GM23248 (cell line): Measurements from ENCODE around the gene GAGE10. TPM values are rescaled to one million over a fixed set of nuclear protein-coding genes. Genes with fewer than 3 reads are reported as not detected.

Experiments used
- DNase-seq: peaks from one replicate; pipeline ENCODE4 v3.0.0-alpha.2; 2015
- H2AFZ ChIP-seq: fragments of 200-600 bp; sonication (generic); 2 replicates; pipeline ENCODE4 v1.6.1; 2016; ENCODE audit warnings: antibody characterized with exemption
- H3F3A ChIP-seq: fragments of 200-600 bp; sonication (generic); 2 replicates; pipeline ENCODE4 v1.6.1; 2016; ENCODE audit warnings: mild to moderate bottlenecking, antibody characterized with exemption, mixed run types; ENCODE audit not compliant: insufficient read depth
- H3K27ac ChIP-seq: fragments of 200-600 bp; sonication (generic); 2 replicates; pipeline ENCODE4 v1.5.1; 2016; ENCODE audit warnings: mild to moderate bottlenecking
- H3K27me3 ChIP-seq: fragments of 200-600 bp; sonication (generic); replicated peaks from 2 replicates; pipeline ENCODE4 v1.6.1; 2016; ENCODE audit warnings: mild to moderate bottlenecking; ENCODE audit not compliant: insufficient read depth
- H3K36me3 ChIP-seq: fragments of 200-600 bp; sonication (generic); 2 replicates; pipeline ENCODE4 v1.6.1; 2016; ENCODE audit warnings: low read depth, mild to moderate bottlenecking
- H3K4me1 ChIP-seq: fragments of 200-600 bp; sonication (generic); 2 replicates; pipeline ENCODE4 v1.6.1; 2016; ENCODE audit warnings: mild to moderate bottlenecking; ENCODE audit not compliant: insufficient read depth
- H3K4me2 ChIP-seq: fragments of 200-600 bp; sonication (generic); one replicate; pipeline ENCODE4 v1.6.1; 2016; ENCODE audit warnings: mild to moderate bottlenecking; ENCODE audit not compliant: unreplicated experiment
- H3K4me3 ChIP-seq: fragments of 200-600 bp; sonication (generic); 2 replicates; pipeline ENCODE4 v1.5.1; 2016; ENCODE audit warnings: mild to moderate bottlenecking
- H3K79me2 ChIP-seq: fragments of 200-600 bp; sonication (generic); 2 replicates; pipeline ENCODE4 v1.6.1; 2016; ENCODE audit warnings: mild to moderate bottlenecking; ENCODE audit not compliant: insufficient read depth
- H3K9ac ChIP-seq: fragments of 200-600 bp; sonication (generic); 2 replicates; pipeline ENCODE4 v1.6.1; 2016; ENCODE audit warnings: mild to moderate bottlenecking
- H3K9me2 ChIP-seq: fragments of 200-600 bp; sonication (generic); 2 replicates; pipeline ENCODE4 v1.6.1; 2016; ENCODE audit warnings: mixed run types, mild to moderate bottlenecking, moderate library complexity; ENCODE audit not compliant: insufficient read depth
- H3K9me3 ChIP-seq: fragments of 200-600 bp; sonication (generic); one replicate; pipeline ENCODE4 v1.6.1; 2017; ENCODE audit warnings: low read depth
- H4K20me1 ChIP-seq: fragments of 200-600 bp; sonication (generic); 2 replicates; pipeline ENCODE4 v1.6.0; 2016; ENCODE audit not compliant: insufficient read depth
- EZH2 ChIP-seq: fragments of 200-600 bp; sonication (generic); IDR thresholded peaks from 2 replicates; pipeline ENCODE4 v1.6.1; 2018; ENCODE audit warnings: antibody characterized with exemption, mild to moderate bottlenecking; ENCODE audit not compliant: insufficient read depth, poor library complexity, severe bottlenecking
- EZH2phosphoT487 ChIP-seq: fragments of 200-600 bp; sonication (generic); IDR thresholded peaks from 2 replicates; pipeline ENCODE4 v1.6.1; 2018; ENCODE audit warnings: antibody characterized with exemption, moderate library complexity, mild to moderate bottlenecking, low read depth; ENCODE audit not compliant: insufficient read depth
- whole genome bisulfite sequencing, 2 experiments: methylation state at CpG; one replicate each; pipeline ENCODE4 v1.1.6; 2015 to 2017; ENCODE audit warnings: low lambda C conversion rate in 2 of 2, low coverage in 1 of 2; ENCODE audit errors: missing lambda C conversion rate in 2 of 2; 5-methylcytosine and 5-hydroxymethylcytosine counted together
- in situ Hi-C: fragments of 300-500 bp; cut with MboI; formaldehyde crosslinking; loops from 2 replicates; pipeline ENCODE4 v1.15.0; 2020
- polyA plus RNA-seq: library from polyadenylated mRNA; unstranded; fragments of >200 nt; fragmentation: Nextera tagmentation; extraction: Ambion mirVana; gene quantifications from 2 replicates; pipeline ENCODE4 v1.2.1, GENCODE V29; 2016
- total RNA-seq: library from RNA; depleted of rRNA; stranded (reverse); fragments of >200 nt; shearing (Covaris generic); gene quantifications from 2 replicates; pipeline ENCODE4 v1.2.3, GENCODE V29; 2014

Gene GAGE10
- total and polyA plus RNA-seq, 2 experiments from 2014 or later, result not detected

DNA sequence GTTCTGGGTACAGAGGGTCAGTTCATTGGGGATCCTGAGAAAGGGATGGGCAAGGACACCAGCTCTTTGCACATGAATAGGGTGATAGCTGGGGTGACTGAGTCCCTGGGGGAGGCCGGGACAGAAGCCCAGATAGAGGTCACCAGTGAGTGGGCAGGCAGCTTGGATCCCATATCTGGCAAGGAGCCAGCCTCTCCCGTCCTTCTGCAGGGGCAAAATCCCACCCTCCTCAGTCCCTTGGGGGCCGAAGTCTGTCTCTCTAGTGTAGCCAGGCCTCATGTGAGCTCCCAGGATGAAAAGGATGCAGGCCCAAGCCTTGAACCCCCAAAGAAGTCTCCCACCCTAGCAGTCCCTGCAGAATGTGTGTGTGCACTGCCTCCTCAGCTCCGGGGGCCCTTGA is 16.9 kb upstream of the GAGE10 start:
- Histone ChIP-seq H3K9me3 (no peaks in the 10 kb centered on the region), H3K27ac (no peak overlapping the region), H3K79me2 (no peaks in the 10 kb centered on the region), H3K4me3 (no peak overlapping the region), H3K4me2 (no peak overlapping the region), H2AFZ (no peak overlapping the region), H3K9me2 (no peaks in the 10 kb centered on the region), H3K9ac (no peak overlapping the region), H3K4me1 (no peaks in the 10 kb centered on the region), H3F3A (no peaks in the 10 kb centered on the region), H3K36me3 (no peaks in the 10 kb centered on the region), H4K20me1 (no peaks in the 10 kb centered on the region), H3K27me3 (no peaks in the 10 kb centered on the region)
- in situ Hi-C loops, result no loop called here
- WGBS, 2 experiments, result 58 to 77% methylated on average over 2 to 3 of the region's 4 CpGs
- TF ChIP-seq EZH2phosphoT487, result no peak
- TF ChIP-seq EZH2, result no peak
- no peak for DNase-seq

DNA sequence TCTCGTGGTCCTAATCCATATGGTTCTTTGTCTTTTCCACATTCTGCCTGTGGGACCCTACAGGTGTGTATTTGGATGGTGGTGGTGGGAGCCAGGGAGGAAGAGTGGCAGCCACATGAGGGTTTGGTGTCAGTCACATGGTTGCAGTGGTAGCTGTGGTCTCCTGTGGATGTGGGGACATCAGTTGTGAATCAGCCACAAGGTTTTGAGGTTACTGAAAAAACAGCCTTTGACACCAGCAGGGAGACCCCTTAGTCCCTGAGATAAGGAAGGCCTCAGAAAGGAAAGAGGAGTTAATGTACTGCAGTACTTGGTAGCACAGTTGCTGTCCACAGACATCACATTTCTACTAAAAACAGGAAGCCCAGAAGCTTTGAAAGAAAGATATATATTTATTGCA is 15.8 kb upstream of the GAGE10 start:
- in situ Hi-C loops, result no loop called here
- Histone ChIP-seq H3K36me3 (no peaks in the 10 kb centered on the region), H3K9me3 (no peaks in the 10 kb centered on the region), H3K27me3 (no peaks in the 10 kb centered on the region), H3F3A (no peaks in the 10 kb centered on the region), H4K20me1 (no peaks in the 10 kb centered on the region), H3K4me2 (no peak overlapping the region), H3K79me2 (no peaks in the 10 kb centered on the region), H3K4me3 (no peak overlapping the region), H3K4me1 (no peaks in the 10 kb centered on the region), H2AFZ (no peak overlapping the region), H3K27ac (no peak overlapping the region), H3K9me2 (no peaks in the 10 kb centered on the region), H3K9ac (no peak overlapping the region)
- DNase-seq, result no peak
- 88 to 100% methylated on average over 1 of the region's 1 CpG for WGBS, 2 experiments
- TF ChIP-seq EZH2phosphoT487, result no peak
- TF ChIP-seq EZH2, result no peak

DNA sequence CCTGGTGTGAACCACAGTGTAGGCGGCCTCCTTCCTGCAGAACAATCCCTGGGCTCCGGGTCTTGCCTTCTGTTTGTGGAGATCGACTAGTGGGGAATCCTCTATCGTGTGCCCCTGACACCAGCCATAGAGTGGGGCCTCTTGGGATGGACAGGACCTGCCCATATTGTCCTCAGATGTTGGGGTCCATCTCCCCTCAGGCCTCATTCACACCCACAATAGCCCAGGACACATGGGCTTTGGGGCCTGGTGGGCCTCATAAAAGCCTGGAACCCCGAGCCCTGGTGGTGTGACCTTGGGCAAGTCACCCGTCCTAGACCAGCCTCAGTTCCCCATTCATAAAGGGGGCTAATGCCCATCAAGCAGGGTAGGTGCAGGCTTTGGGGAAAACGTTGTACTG is 13.2 kb upstream of the GAGE10 start:
- TF ChIP-seq EZH2phosphoT487, result no peak
- no peak for TF ChIP-seq EZH2
- Histone ChIP-seq H3K4me1 (no peaks in the 10 kb centered on the region), H3K36me3 (no peaks in the 10 kb centered on the region), H3K9me2 (no peaks in the 10 kb centered on the region), H4K20me1 (no peaks in the 10 kb centered on the region), H3K27me3 (no peaks in the 10 kb centered on the region), H2AFZ (no peak overlapping the region), H3K4me3 (no peak overlapping the region), H3K9ac (no peak overlapping the region), H3K9me3 (no peaks in the 10 kb centered on the region), H3K27ac (no peak overlapping the region), H3F3A (no peaks in the 10 kb centered on the region), H3K4me2 (no peak overlapping the region), H3K79me2 (no peaks in the 10 kb centered on the region)
- in situ Hi-C loops, result no loop called here
- 62 to 66% methylated on average over 7 of the region's 7 CpGs for WGBS, 2 experiments
- no peak for DNase-seq

DNA sequence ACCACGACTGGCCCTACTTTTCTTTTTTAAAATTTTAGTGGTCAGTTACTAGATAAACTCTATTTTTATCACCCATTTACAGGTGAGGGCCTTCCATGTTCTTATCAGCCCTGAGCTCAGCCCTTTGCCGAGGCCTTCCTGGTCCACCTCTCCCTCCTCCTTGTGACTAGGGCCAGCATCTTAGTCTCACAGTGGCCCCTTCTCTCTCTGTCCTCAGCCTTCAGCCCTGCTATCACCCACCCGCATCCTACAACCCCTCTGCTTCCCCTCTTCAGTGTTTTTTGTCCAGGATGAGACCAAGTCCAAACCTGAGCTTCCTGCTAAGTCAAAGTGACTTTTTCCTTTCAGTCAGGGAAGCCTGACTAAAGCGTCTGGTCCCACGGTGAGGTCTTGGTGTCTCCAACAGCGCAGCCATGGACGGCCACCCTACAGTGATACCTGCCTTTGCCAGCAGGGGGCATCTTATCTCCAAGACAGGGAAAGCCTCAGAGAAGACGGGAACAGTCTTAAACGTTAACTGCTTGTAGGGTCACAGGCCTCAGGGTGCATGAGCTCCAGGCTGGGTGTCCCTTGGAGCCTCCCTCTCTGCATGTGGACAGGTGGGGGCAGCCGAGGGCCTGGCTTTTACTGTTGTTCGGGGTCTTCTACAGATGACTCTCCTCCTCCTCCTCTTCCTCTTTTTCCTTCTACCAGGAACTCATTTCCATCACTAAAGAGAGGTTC is 11.7 kb upstream of the GAGE10 start:
- 22 to 24% methylated on average over 9 to 10 of the region's 11 CpGs for WGBS, 2 experiments
- Histone ChIP-seq H3F3A (no peaks in the 10 kb centered on the region), H3K4me1 (no peaks in the 10 kb centered on the region), H2AFZ (no peak overlapping the region), H3K9ac (no peak overlapping the region), H3K27ac (no peak overlapping the region), H3K36me3 (no peaks in the 10 kb centered on the region), H4K20me1 (no peaks in the 10 kb centered on the region), H3K27me3 (no peaks in the 10 kb centered on the region), H3K9me3 (no peaks in the 10 kb centered on the region), H3K9me2 (no peaks in the 10 kb centered on the region), H3K79me2 (no peaks in the 10 kb centered on the region), H3K4me3 (no peak overlapping the region), H3K4me2 (no peak overlapping the region)
- TF ChIP-seq EZH2, result no peak
- no peak for TF ChIP-seq EZH2phosphoT487
- DNase-seq, result peak; percentile 58
- in situ Hi-C loops, result no loop called here
